Nephron progenitor cell (in vitro differentiated cells): Measurements from ENCODE around the gene TMEM158.
A peak's percentile ranks its signal among the peaks of the same experiment; 100 is the strongest.

Experiments used
- DNase-seq: peaks from one replicate; pipeline ENCODE4 v3.0.0; 2021
- H3K27ac Mint-ChIP-seq: 2 replicates; pipeline ENCODE4 v1.8.0; 2021; ENCODE audit warnings: mild to moderate bottlenecking, moderate library complexity, mixed read lengths
- H3K27me3 Mint-ChIP-seq: 2 replicates; pipeline ENCODE4 v1.8.0; 2021; ENCODE audit warnings: mild to moderate bottlenecking, low read depth, mixed read lengths; ENCODE audit not compliant: poor library complexity
- H3K36me3 Mint-ChIP-seq: 2 replicates; pipeline ENCODE4 v1.8.0; 2021; ENCODE audit warnings: low read depth, mixed read lengths
- H3K4me1 Mint-ChIP-seq: 2 replicates; pipeline ENCODE4 v1.8.0; 2021; ENCODE audit warnings: mixed read lengths
- H3K4me3 Mint-ChIP-seq: 2 replicates; pipeline ENCODE4 v1.8.0; 2021; ENCODE audit warnings: mild to moderate bottlenecking, moderate library complexity, mixed read lengths
- H3K9me3 Mint-ChIP-seq: 2 replicates; pipeline ENCODE4 v1.8.0; 2021; ENCODE audit warnings: mild to moderate bottlenecking, moderate library complexity, mixed read lengths
- CTCF ChIP-seq: fragments of 200-600 bp; sonication (generic); IDR thresholded peaks from 2 replicates; pipeline ENCODE4 v1.5.0; 2021; ENCODE audit warnings: antibody characterized with exemption

Gene TMEM158

DNA sequence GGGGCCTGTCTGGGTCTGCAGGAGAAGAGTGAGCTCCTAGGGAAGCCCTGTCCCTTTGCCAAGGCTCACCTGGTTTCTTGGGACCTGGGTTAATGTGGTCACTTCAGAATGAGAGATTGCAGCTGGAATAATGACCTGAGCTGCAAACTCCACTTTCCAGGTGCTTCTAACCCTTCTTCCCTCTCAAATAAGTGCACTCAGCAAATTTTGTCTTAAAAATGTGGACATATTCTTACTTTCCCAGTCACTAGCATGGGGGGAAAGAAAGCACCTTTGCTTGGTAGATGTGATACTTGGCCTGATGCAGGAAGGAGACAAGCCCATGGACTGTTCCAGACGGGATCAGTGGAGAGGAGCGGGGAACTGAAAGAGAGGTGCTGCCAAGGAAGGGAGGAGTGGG is 41.0 kb downstream of the TMEM158 start:
- H3K9me3 Mint-ChIP-seq = no peaks in the 10 kb centered on the region
- H3K27me3 Mint-ChIP-seq = no peaks in the 10 kb centered on the region
- no peak for TF ChIP-seq CTCF
- H3K4me1 Mint-ChIP-seq = peaks cover 23% of the 10 kb centered on the region
- no peak overlapping the region for H3K27ac Mint-ChIP-seq
- no peak overlapping the region for H3K4me3 Mint-ChIP-seq
- no peaks in the 10 kb centered on the region for H3K36me3 Mint-ChIP-seq
- DNase-seq = no peak

- H3K4me3 Mint-ChIP-seq = no peak overlapping the region
- H3K27ac Mint-ChIP-seq = peak overlapping the region; percentile 30
- no peaks in the 10 kb centered on the region for H3K9me3 Mint-ChIP-seq
- TF ChIP-seq CTCF = no peak
- no peak for DNase-seq
- no peaks in the 10 kb centered on the region for H3K36me3 Mint-ChIP-seq
- no peaks in the 10 kb centered on the region for H3K27me3 Mint-ChIP-seq
- peaks cover 28% of the 10 kb centered on the region for H3K4me1 Mint-ChIP-seq
Measured at GRCh38 chr3:45183872-45184262, 42.2 kb downstream of the TMEM158 start.

GRCh38 chr3:45182915-45183871 is 42.9 kb downstream of the TMEM158 start:
- TF ChIP-seq CTCF = no peak
- Mint-ChIP-seq H3K27ac (peak overlapping the region; percentile 76), H3K27me3 (no peaks in the 10 kb centered on the region), H3K9me3 (no peaks in the 10 kb centered on the region), H3K36me3 (no peaks in the 10 kb centered on the region), H3K4me1 (peaks cover 31% of the 10 kb centered on the region), H3K4me3 (no peak overlapping the region)
- peak; percentile 30 for DNase-seq

DNA sequence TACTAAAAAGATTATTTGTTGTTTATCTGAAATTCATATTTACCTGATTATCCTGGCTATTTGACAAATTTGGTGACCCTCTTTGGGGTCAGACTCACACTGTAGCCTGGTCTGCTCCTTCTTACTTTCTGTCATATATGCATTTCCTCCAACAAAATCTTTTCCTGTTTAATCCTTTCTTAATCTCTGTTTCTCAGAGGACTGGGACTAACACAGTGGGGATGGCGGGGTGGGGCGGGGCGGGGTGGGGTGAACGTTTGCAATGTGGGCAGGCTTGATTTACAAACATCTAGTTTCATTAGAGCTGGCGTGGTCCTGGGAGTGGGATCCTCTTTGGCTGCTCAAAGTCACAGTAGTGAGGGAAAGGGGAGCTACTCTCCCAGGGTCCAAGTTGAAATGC is 44.6 kb downstream of the TMEM158 start:
- Mint-ChIP-seq H3K4me1 (peaks cover 43% of the 10 kb centered on the region), H3K9me3 (no peaks in the 10 kb centered on the region), H3K27me3 (peaks cover 2% of the 10 kb centered on the region), H3K4me3 (no peak overlapping the region), H3K36me3 (no peaks in the 10 kb centered on the region), H3K27ac (no peak overlapping the region)
- no peak for DNase-seq
- TF ChIP-seq CTCF = no peak

GRCh38 chr3:45180899-45181298 is 45.2 kb downstream of the TMEM158 start:
- peaks cover 2% of the 10 kb centered on the region for H3K27me3 Mint-ChIP-seq
- no peak for DNase-seq
- no peaks in the 10 kb centered on the region for H3K9me3 Mint-ChIP-seq
- H3K4me1 Mint-ChIP-seq = peaks cover 43% of the 10 kb centered on the region
- no peak overlapping the region for H3K4me3 Mint-ChIP-seq
- no peak for TF ChIP-seq CTCF
- no peaks in the 10 kb centered on the region for H3K36me3 Mint-ChIP-seq
- no peak overlapping the region for H3K27ac Mint-ChIP-seq

GRCh38 chr3:45180051-45180450 is 46.0 kb downstream of the TMEM158 start:
- DNase-seq = no peak
- Mint-ChIP-seq H3K27ac (no peak overlapping the region), H3K36me3 (no peaks in the 10 kb centered on the region)

More at GRCh38 chr3:45180051-45180450, 46.0 kb downstream of the TMEM158 start:
- H3K27me3 Mint-ChIP-seq = peaks cover 9% of the 10 kb centered on the region
- no peak for TF ChIP-seq CTCF
- H3K4me3 Mint-ChIP-seq = no peak overlapping the region
- H3K9me3 Mint-ChIP-seq = no peaks in the 10 kb centered on the region
- peaks cover 43% of the 10 kb centered on the region for H3K4me1 Mint-ChIP-seq
